A673 (cell line): ENCODE results near the gene TLNRD1. TPM values are rescaled to one million over a fixed set of nuclear protein-coding genes. Genes with fewer than 3 reads are reported as not detected.

Source experiments
- BruUV-seq: library from RNA; stranded (reverse); fragments of 400-500 nt; replicated peaks from 2 replicates; lab custom pipeline; 2021; lab: Mats Ljungman, UMichigan
- CTCF ChIA-PET: fragments of 300-600 bp; sonication (Branson Sonifier 250); formaldehyde crosslinking; loops from one replicate; lab custom pipeline; 2022; ENCODE audit warnings: antibody characterized with exemption; lab: Charles Lee
- POLR2A ChIA-PET: fragments of 300-600 bp; sonication (Branson Sonifier 250); formaldehyde crosslinking; loops from one replicate; lab custom pipeline; 2022; ENCODE audit warnings: antibody characterized with exemption; ENCODE audit not compliant: low non-redundant PET; lab: Charles Lee
- DNase-seq: peaks from one replicate; pipeline ENCODE4 v3.0.0-alpha.2; 2015; ENCODE audit warnings: low spot score
- H3K27ac ChIP-seq: fragments of 200-600 bp; sonication (generic); 2 replicates; pipeline ENCODE4 v1.5.1; 2016; ENCODE audit warnings: mixed run types, low read depth, mild to moderate bottlenecking, mixed read lengths, antibody characterized with exemption, low read length; ENCODE audit not compliant: poor library complexity, severe bottlenecking
- H3K27me3 ChIP-seq: fragments of 200-600 bp; sonication (generic); replicated peaks from 2 replicates; pipeline ENCODE4 v1.6.1; 2017; ENCODE audit warnings: mixed run types, low read depth, mild to moderate bottlenecking, mixed read lengths, antibody characterized with exemption, low read length; ENCODE audit not compliant: insufficient read depth, poor library complexity
- H3K36me3 ChIP-seq: fragments of 200-600 bp; sonication (generic); 2 replicates; pipeline ENCODE4 v1.6.1; 2016; ENCODE audit warnings: mixed run types, mild to moderate bottlenecking, mixed read lengths, antibody characterized with exemption, low read length; ENCODE audit not compliant: insufficient read depth, poor library complexity, severe bottlenecking
- H3K4me1 ChIP-seq: fragments of 200-600 bp; sonication (generic); 2 replicates; pipeline ENCODE4 v1.6.1; 2017; ENCODE audit warnings: mixed run types, mild to moderate bottlenecking, mixed read lengths, antibody characterized with exemption, low read length; ENCODE audit not compliant: insufficient read depth, poor library complexity, severe bottlenecking
- H3K4me3 ChIP-seq: fragments of 200-600 bp; sonication (generic); 2 replicates; pipeline ENCODE4 v1.5.1; 2016; ENCODE audit warnings: low read depth, mixed run types, mild to moderate bottlenecking, mixed read lengths, low read length; ENCODE audit not compliant: poor library complexity, severe bottlenecking
- H3K9me3 ChIP-seq: fragments of 200-600 bp; sonication (generic); 2 replicates; pipeline ENCODE4 v1.6.1; 2016; ENCODE audit warnings: mixed run types, low read depth, mild to moderate bottlenecking, mixed read lengths, antibody characterized with exemption, low read length; ENCODE audit not compliant: poor library complexity, severe bottlenecking
- EZH2 ChIP-seq: fragments of 200-600 bp; sonication (generic); IDR thresholded peaks from 2 replicates; pipeline ENCODE4 v1.6.1; 2017; ENCODE audit warnings: borderline replicate concordance, low read depth, mild to moderate bottlenecking, mixed read lengths, antibody characterized with exemption, low read length; ENCODE audit not compliant: poor library complexity, severe bottlenecking
- intact Hi-C: fragments of 100-400 bp; cut with micrococcal nuclease; formaldehyde crosslinking; loops from one replicate; pipeline ENCODE4 v1.10.0; 2022; ENCODE audit not compliant: unreplicated experiment
- total RNA-seq: library from RNA; stranded (reverse); gene quantifications from 2 replicates; pipeline ENCODE4 v1.2.3, GENCODE V29; 2021
- TF ChIP-seq, protein P1 (sequence below): fragments of 300-800, 200-600 bp; sonication (generic); conservative IDR thresholded peaks from 2 replicates; pipeline ENCODE4 v1.5.1; 2017; ENCODE audit warnings: low read depth, mild to moderate bottlenecking, antibody characterized with exemption, low read length, moderate library complexity, mixed read lengths

The TLNRD1 gene
- total RNA-seq, 1 experiment from 2014 or later: 21.8 TPM

DNA sequence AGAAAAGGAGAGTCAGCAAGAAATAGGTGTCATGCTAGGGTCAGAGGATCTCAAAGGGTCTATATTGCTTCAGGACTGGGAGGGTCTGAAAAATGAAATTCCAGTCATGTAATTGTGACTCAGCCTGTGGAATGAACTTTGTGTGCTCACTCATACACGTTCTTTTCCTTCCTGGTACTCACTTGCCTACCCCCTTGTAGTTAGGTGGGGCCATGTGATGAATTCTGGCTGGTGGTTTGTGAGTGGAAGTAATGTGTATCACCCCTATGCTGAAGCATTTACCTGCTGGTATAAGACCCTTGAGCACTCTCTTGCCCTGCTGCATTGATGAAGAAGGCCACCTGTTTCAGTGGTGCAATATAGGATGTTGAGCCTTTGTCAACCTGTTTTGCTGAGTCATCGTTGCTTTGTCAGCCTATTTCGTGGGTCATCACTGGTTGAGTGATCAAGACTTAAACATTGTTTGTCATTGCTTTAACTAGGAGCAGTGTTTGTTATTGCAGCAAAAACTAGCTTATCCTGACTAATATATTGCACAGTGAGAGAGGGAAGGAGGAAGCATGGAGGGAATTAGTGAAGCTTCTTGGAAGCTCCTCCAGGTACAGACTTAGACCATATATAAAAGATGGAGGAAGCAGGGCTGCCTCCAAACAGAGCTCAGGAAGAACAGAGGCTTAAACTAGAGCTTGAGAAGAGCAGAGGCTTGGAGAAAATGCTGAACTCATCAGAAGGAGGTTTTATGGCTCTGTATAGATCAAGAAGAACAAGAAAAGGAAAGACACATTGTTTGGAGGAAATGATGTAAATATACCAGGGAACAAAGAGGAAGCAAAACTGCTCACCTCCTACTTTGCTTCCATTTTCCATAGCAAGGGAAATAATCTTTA is 28.9 kb downstream of the TLNRD1 start:
- Histone ChIP-seq H3K9me3 (peaks cover 3% of the 10 kb centered on the region), H3K27ac (no peak overlapping the region), H3K4me1 (no peaks in the 10 kb centered on the region), H3K36me3 (no peaks in the 10 kb centered on the region), H3K4me3 (no peak overlapping the region), H3K27me3 (no peaks in the 10 kb centered on the region)
- BruUV-seq: no TSS peak
- no peak for TF ChIP-seq EZH2
- TF ChIP-seq, protein P1, sequence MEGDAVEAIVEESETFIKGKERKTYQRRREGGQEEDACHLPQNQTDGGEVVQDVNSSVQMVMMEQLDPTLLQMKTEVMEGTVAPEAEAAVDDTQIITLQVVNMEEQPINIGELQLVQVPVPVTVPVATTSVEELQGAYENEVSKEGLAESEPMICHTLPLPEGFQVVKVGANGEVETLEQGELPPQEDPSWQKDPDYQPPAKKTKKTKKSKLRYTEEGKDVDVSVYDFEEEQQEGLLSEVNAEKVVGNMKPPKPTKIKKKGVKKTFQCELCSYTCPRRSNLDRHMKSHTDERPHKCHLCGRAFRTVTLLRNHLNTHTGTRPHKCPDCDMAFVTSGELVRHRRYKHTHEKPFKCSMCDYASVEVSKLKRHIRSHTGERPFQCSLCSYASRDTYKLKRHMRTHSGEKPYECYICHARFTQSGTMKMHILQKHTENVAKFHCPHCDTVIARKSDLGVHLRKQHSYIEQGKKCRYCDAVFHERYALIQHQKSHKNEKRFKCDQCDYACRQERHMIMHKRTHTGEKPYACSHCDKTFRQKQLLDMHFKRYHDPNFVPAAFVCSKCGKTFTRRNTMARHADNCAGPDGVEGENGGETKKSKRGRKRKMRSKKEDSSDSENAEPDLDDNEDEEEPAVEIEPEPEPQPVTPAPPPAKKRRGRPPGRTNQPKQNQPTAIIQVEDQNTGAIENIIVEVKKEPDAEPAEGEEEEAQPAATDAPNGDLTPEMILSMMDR: no peak
- DNase-seq: no peak
- POLR2A ChIA-PET: no interaction called here
- CTCF ChIA-PET: no interaction called here
- intact Hi-C loops: no loop called here

DNA sequence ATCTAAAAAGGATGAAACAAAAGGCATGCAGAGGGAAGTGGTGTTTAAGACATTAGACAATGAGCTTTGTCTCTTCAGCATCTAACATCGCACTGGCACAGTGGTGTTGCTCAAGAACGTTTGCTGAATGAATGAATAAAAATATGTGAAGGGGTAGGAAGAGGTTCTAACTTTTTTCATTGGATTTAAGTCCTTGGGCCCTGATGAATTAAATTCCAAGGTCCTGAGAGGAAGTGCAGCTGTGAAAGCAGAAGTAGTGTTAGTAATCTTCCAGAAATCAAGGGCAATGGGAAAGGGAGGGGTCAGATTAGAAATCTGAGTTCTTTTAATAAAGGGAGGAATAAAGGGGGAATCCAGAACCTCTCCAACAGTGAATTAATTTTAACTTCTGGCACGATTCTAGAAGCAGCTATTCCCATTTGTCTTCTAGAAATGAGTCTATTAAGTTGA is 29.6 kb downstream of the TLNRD1 start:
- Histone ChIP-seq H3K4me1 (no peaks in the 10 kb centered on the region), H3K36me3 (no peaks in the 10 kb centered on the region), H3K4me3 (no peak overlapping the region), H3K9me3 (peaks cover 3% of the 10 kb centered on the region), H3K27me3 (no peaks in the 10 kb centered on the region), H3K27ac (no peak overlapping the region)
- intact Hi-C loops: no loop called here
- ChIA-PET POLR2A (no interaction called here), CTCF (no interaction called here)
- BruUV-seq: no TSS peak
- TF ChIP-seq, protein P1: no peak
- no peak for TF ChIP-seq EZH2
- DNase-seq: no peak

DNA sequence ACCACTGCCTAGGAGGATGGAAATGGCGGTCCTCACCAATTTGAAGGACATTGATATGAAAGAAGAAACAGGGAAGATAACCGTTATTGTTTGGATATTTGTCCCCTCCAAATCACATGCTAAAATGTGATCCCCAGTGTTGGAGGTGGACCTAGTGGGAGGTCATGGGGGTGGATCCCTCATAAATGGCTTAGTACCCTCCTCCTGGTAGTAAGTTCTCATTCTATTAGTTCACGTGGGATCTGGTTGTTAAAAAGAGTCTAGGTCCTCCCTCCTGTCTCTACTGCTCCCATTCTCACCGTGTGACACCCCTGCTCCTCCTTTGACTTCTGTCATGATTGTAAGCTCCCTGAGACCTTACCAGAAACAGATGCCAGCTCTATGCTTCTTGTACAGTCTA is 30.5 kb downstream of the TLNRD1 start:
- POLR2A ChIA-PET: no interaction called here
- Histone ChIP-seq H3K36me3 (no peaks in the 10 kb centered on the region), H3K27me3 (no peaks in the 10 kb centered on the region), H3K27ac (no peak overlapping the region), H3K4me3 (no peak overlapping the region), H3K4me1 (no peaks in the 10 kb centered on the region), H3K9me3 (peaks cover 3% of the 10 kb centered on the region)
- CTCF ChIA-PET: no interaction called here
- no TSS peak for BruUV-seq
- TF ChIP-seq EZH2: no peak
- TF ChIP-seq, protein P1: no peak
- DNase-seq: no peak
- intact Hi-C loops: no loop called here
